Smooth muscle cell (in vitro differentiated cells): Measurements from ENCODE around the gene NPRL2. TPM values are rescaled to one million over a fixed set of nuclear protein-coding genes. Genes with fewer than 3 reads are reported as not detected.

Experiments
- DNase-seq: peaks from one replicate; lab custom pipeline; 2025; ENCODE audit not compliant: unreplicated experiment; lab: John Stamatoyannopoulos, UW
- H2AFZ ChIP-seq: fragments of 200-600 bp; sonication (generic); 2 replicates; pipeline ENCODE4 v1.6.0; 2016; ENCODE audit warnings: antibody characterized with exemption, low read depth, mild to moderate bottlenecking
- H3F3A ChIP-seq: fragments of 200-600 bp; sonication (generic); 2 replicates; pipeline ENCODE4 v1.6.0; 2017; ENCODE audit warnings: antibody characterized with exemption, low read depth
- H3K27ac ChIP-seq: fragments of 200-600 bp; sonication (generic); 2 replicates; pipeline ENCODE4 v1.5.1; 2016; ENCODE audit warnings: low read depth, mild to moderate bottlenecking
- H3K27me3 ChIP-seq: fragments of 200-600 bp; sonication (generic); 2 replicates; pipeline ENCODE4 v1.6.1; 2016; ENCODE audit warnings: low read depth, mild to moderate bottlenecking
- H3K36me3 ChIP-seq: fragments of 200-600 bp; sonication (generic); 2 replicates; pipeline ENCODE4 v1.5.1; 2016; ENCODE audit warnings: low read depth
- H3K4me1 ChIP-seq: fragments of 200-600 bp; sonication (generic); 2 replicates; pipeline ENCODE4 v1.5.1; 2016; ENCODE audit warnings: low read depth
- H3K4me2 ChIP-seq: fragments of 200-600 bp; sonication (generic); 2 replicates; pipeline ENCODE4 v1.6.0; 2016; ENCODE audit warnings: mild to moderate bottlenecking
- H3K4me3 ChIP-seq: fragments of 200-600 bp; sonication (generic); 2 replicates; pipeline ENCODE4 v1.5.1; 2016; ENCODE audit warnings: mild to moderate bottlenecking
- H3K79me2 ChIP-seq: fragments of 200-600 bp; sonication (generic); 2 replicates; pipeline ENCODE4 v1.6.0; 2016; ENCODE audit warnings: low read depth, mild to moderate bottlenecking
- H3K9ac ChIP-seq: fragments of 200-600 bp; sonication (generic); 2 replicates; pipeline ENCODE4 v1.6.0; 2016; ENCODE audit warnings: low read depth
- H3K9me3 ChIP-seq: fragments of 200-600 bp; sonication (generic); replicated peaks from 2 replicates; pipeline ENCODE4 v1.5.1; 2016; ENCODE audit warnings: low read depth
- H4K20me1 ChIP-seq: fragments of 200-600 bp; sonication (generic); 2 replicates; pipeline ENCODE4 v1.6.0; 2016; ENCODE audit warnings: low read depth
- WGBS: methylation state at CpG from one replicate; pipeline ENCODE4 v1.1.7; 2016; ENCODE audit warnings: low lambda C conversion rate; 5-methylcytosine and 5-hydroxymethylcytosine counted together
- polyA plus RNA-seq: library from polyadenylated mRNA; unstranded; fragments of >200 nt; fragmentation: Nextera tagmentation; extraction: Ambion mirVana; gene quantifications from 2 replicates; pipeline ENCODE4 v1.2.1, GENCODE V29; 2016
- total RNA-seq: library from RNA; depleted of rRNA; stranded (reverse); fragments of >200 nt; gene quantifications from 2 replicates; pipeline ENCODE4 v1.2.3, GENCODE V29; 2014
- TF ChIP-seq, protein P1 (sequence below): fragments of 200-600 bp; sonication (generic); IDR thresholded peaks from 2 replicates; pipeline ENCODE4 v1.5.1; 2017; ENCODE audit warnings: borderline replicate concordance, mild to moderate bottlenecking, antibody characterized with exemption; ENCODE audit not compliant: insufficient read depth, poor library complexity, severe bottlenecking

NPRL2 gene
- total and polyA plus RNA-seq, 2 experiments from 2014 or later = 25.1 to 29.3 TPM

DNA sequence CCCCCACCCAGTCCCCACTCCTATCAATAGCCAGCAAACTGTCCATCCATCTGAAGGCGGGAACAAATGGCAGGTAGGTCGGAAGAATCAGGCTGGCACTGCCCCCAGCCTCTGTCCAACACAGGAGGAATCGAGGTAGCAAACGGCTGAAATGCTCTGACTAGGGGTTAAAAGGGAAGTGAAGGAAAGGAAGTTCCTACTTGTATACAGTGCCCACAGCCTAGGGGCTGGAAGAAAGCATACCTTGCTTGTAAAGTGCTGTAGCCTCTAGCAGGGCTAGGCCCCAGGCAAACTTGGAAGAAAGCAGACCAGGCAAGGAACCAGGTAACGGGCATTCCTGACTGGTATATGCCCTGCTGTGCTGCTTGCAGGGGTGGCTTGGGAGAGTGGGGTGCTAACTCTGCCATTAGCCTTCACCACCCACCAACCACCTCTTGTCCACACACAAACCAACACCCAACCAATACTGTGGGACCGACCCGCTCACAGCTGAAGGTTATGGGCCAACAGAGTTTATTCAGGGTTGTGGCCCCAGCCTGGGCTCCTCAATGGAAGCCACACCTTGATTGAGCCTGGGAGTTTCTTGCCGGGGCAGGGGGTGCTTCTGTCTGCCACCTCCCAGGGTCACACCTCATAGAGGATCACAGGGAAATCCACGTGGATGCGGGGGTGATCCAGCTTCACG is 24.9 kb downstream of the NPRL2 start:
- H3K9me3 ChIP-seq = no peaks in the 10 kb centered on the region
- H3K27me3 ChIP-seq = no peaks in the 10 kb centered on the region
- H3K9ac ChIP-seq = no peak overlapping the region
- no peak overlapping the region for H3K27ac ChIP-seq
- H3K79me2 ChIP-seq = peaks cover 17% of the 10 kb centered on the region
- no peak overlapping the region for H3K4me2 ChIP-seq
- no peaks in the 10 kb centered on the region for H4K20me1 ChIP-seq
- H3K36me3 ChIP-seq = no peaks in the 10 kb centered on the region
- no peak overlapping the region for H3K4me3 ChIP-seq
- TF ChIP-seq, protein P1, sequence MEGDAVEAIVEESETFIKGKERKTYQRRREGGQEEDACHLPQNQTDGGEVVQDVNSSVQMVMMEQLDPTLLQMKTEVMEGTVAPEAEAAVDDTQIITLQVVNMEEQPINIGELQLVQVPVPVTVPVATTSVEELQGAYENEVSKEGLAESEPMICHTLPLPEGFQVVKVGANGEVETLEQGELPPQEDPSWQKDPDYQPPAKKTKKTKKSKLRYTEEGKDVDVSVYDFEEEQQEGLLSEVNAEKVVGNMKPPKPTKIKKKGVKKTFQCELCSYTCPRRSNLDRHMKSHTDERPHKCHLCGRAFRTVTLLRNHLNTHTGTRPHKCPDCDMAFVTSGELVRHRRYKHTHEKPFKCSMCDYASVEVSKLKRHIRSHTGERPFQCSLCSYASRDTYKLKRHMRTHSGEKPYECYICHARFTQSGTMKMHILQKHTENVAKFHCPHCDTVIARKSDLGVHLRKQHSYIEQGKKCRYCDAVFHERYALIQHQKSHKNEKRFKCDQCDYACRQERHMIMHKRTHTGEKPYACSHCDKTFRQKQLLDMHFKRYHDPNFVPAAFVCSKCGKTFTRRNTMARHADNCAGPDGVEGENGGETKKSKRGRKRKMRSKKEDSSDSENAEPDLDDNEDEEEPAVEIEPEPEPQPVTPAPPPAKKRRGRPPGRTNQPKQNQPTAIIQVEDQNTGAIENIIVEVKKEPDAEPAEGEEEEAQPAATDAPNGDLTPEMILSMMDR = no peak
- peaks cover 19% of the 10 kb centered on the region for H3K4me1 ChIP-seq
- H2AFZ ChIP-seq = no peak overlapping the region
- DNase-seq = no peak
- whole genome bisulfite sequencing = 96% methylated on average over 11 of the region's 11 CpGs
- H3F3A ChIP-seq = peaks cover 12% of the 10 kb centered on the region

DNA sequence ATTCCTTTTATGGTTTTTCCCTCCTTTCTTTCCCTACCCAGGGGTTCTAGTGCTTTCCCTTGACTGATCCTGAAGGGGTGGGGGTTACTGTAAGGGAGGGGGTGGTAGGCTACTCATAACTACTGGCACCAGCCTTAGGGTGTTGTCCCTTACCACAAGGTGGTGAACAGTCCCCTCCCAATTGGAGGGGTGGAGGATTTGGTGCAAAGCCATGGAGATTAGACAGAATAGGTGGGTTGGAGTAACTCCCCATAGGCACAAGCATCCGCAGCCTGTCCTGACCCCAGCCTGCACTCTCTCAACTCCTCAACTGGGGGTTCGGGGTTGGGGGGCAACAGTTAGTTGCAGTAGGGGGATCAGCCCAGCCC is 25.5 kb downstream of the NPRL2 start:
- Histone ChIP-seq H2AFZ (no peak overlapping the region), H3K9me3 (no peaks in the 10 kb centered on the region), H3K27me3 (no peaks in the 10 kb centered on the region), H3K4me2 (no peak overlapping the region), H3F3A (peaks cover 12% of the 10 kb centered on the region), H3K27ac (no peak overlapping the region), H3K4me3 (no peak overlapping the region), H3K4me1 (peaks cover 23% of the 10 kb centered on the region), H3K9ac (no peak overlapping the region), H4K20me1 (no peaks in the 10 kb centered on the region), H3K36me3 (no peaks in the 10 kb centered on the region), H3K79me2 (peaks cover 22% of the 10 kb centered on the region)
- DNase-seq = no peak
- 93% methylated on average over 2 of the region's 2 CpGs for WGBS
- TF ChIP-seq, protein P1 = no peak

DNA sequence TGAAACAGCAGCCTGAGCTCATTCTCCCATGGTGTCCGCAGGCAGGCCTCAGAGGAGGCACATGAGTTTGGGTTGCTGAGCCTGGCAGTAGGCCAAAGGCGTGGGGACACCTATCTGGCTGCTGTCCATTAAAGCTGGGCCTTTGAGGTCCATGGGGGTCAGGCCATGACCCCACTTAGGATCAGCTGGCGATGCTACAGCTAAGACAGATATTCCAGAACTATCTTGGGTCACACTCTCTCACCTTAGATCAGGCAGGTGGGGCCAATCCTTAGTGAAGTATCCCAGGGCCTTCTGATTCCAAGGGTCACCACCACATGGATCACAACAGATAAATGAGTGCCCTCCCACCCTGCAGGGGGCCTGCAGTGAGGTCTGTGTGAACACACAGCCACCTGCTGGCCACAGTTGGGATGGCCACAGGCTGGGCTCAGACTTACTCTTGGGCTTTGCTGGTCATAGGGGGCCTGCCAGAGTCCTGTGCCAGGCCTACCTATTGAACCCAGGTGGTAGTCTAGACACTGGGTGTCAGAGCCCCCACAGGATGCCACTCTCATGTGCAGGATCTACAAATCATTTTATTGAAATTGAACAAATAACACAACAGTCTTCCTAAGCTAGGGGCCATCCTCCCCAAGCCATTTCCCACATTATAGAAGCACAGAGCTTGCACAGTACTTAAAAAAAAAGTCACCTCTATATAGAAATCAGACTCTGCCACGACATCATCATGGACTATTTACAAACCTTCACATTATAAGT is 26.0 kb downstream of the NPRL2 start:
- Histone ChIP-seq H3K4me1 (peaks cover 27% of the 10 kb centered on the region), H3K9ac (no peak overlapping the region), H3K36me3 (no peaks in the 10 kb centered on the region), H3K27ac (no peak overlapping the region), H3K27me3 (no peaks in the 10 kb centered on the region), H2AFZ (no peak overlapping the region), H3K4me2 (no peak overlapping the region), H3K9me3 (no peaks in the 10 kb centered on the region), H3K4me3 (no peak overlapping the region), H4K20me1 (no peaks in the 10 kb centered on the region), H3K79me2 (peaks cover 27% of the 10 kb centered on the region), H3F3A (peaks cover 12% of the 10 kb centered on the region)
- no peak for DNase-seq
- TF ChIP-seq, protein P1 = peak; percentile 81
- WGBS = 63% methylated on average over 4 of the region's 4 CpGs
